DOHH2 (cell line): ENCODE results near the gene IGF1R.

ENCODE experiments used
- H3F3A ChIP-seq: fragments of 200-600 bp; sonication (generic), shearing (Covaris generic); 2 replicates; pipeline ENCODE4 v1.6.0; 2016; ENCODE audit warnings: antibody characterized with exemption, mild to moderate bottlenecking; ENCODE audit not compliant: control insufficient read depth, insufficient read depth
- H3K27ac ChIP-seq: fragments of 200-600 bp; sonication (generic); 2 replicates; pipeline ENCODE4 v1.5.1; 2014; ENCODE audit warnings: low read depth, mild to moderate bottlenecking, low read length, moderate library complexity
- H3K27me3 ChIP-seq: fragments of 200-600 bp; sonication (generic); 2 replicates; pipeline ENCODE4 v1.6.1; 2014; ENCODE audit warnings: mild to moderate bottlenecking, low read length, mixed read lengths; ENCODE audit not compliant: control insufficient read depth
- H3K36me3 ChIP-seq: fragments of 200-600 bp; sonication (generic); 2 replicates; pipeline ENCODE4 v1.6.1; 2014; ENCODE audit warnings: mild to moderate bottlenecking, low read length, moderate library complexity, mixed read lengths; ENCODE audit not compliant: control insufficient read depth
- H3K4me1 ChIP-seq: fragments of 200-600 bp; sonication (generic); 2 replicates; pipeline ENCODE4 v1.6.1; 2014; ENCODE audit warnings: mild to moderate bottlenecking, low read length, mixed read lengths; ENCODE audit not compliant: control insufficient read depth
- H3K4me2 ChIP-seq: fragments of 200-600 bp; sonication (generic); 2 replicates; pipeline ENCODE4 v1.6.0; 2014; ENCODE audit warnings: mild to moderate bottlenecking, low read length, moderate library complexity
- H3K4me3 ChIP-seq: fragments of 200-600 bp; sonication (generic); 2 replicates; pipeline ENCODE4 v1.5.1; 2014; ENCODE audit warnings: mild to moderate bottlenecking, low read length, mixed read lengths
- H3K79me2 ChIP-seq: fragments of 200-600 bp; sonication (generic); 2 replicates; pipeline ENCODE4 v1.6.1; 2014; ENCODE audit warnings: mild to moderate bottlenecking, low read length, mixed read lengths; ENCODE audit not compliant: control insufficient read depth
- H3K9me2 ChIP-seq: fragments of 200-600 bp; sonication (generic); replicated peaks from 2 replicates; pipeline ENCODE4 v1.6.1; 2014; ENCODE audit warnings: mild to moderate bottlenecking, low read length, mixed read lengths; ENCODE audit not compliant: control insufficient read depth
- H3K9me3 ChIP-seq: fragments of 200-600 bp; sonication (generic); 2 replicates; pipeline ENCODE4 v1.6.1; 2014; ENCODE audit warnings: antibody characterized with exemption, low read length, mixed read lengths; ENCODE audit not compliant: control insufficient read depth, insufficient read depth
- H4K20me1 ChIP-seq: fragments of 200-600 bp; sonication (generic); 2 replicates; pipeline ENCODE4 v1.6.0; 2014; ENCODE audit warnings: low read depth, mild to moderate bottlenecking, antibody characterized with exemption, low read length, moderate library complexity; ENCODE audit not compliant: control insufficient read depth, insufficient read depth
- CTCF ChIP-seq: fragments of 200-600 bp; sonication (generic); IDR thresholded peaks from one replicate; pipeline ENCODE4 v1.5.1; 2014; ENCODE audit warnings: antibody characterized with exemption, mild to moderate bottlenecking, low read depth, low read length; ENCODE audit not compliant: poor library complexity, severe bottlenecking
- EZH2phosphoT487 ChIP-seq: fragments of 200-600 bp; sonication (generic); IDR thresholded peaks from 2 replicates; pipeline ENCODE4 v1.6.1; 2017; ENCODE audit warnings: borderline replicate concordance, mild to moderate bottlenecking, antibody characterized with exemption, low read length, moderate library complexity, mixed read lengths

Gene IGF1R

GRCh38 chr15:99010768-99011167 is 362.4 kb downstream of the IGF1R start:
- H3K4me3 ChIP-seq: no peak overlapping the region
- H3K27me3 ChIP-seq: peaks cover 10% of the 10 kb centered on the region
- H4K20me1 ChIP-seq: no peaks in the 10 kb centered on the region
- H3K9me3 ChIP-seq: no peaks in the 10 kb centered on the region
- H3K36me3 ChIP-seq: no peaks in the 10 kb centered on the region
- H3K4me1 ChIP-seq: no peaks in the 10 kb centered on the region
- H3K79me2 ChIP-seq: no peaks in the 10 kb centered on the region
- TF ChIP-seq CTCF (no peak), EZH2phosphoT487 (no peak)
- no peak overlapping the region for H3K4me2 ChIP-seq
- no peaks in the 10 kb centered on the region for H3K9me2 ChIP-seq
- H3K27ac ChIP-seq: no peak overlapping the region
- H3F3A ChIP-seq: no peaks in the 10 kb centered on the region
